ENCODE results near the gene INSR.
"Not testable (repeated sequence)": the region's sequence is repeated elsewhere in the genome, so short reads cannot be mapped to it uniquely, and the experiment has no call there.

Gene INSR

GRCh38 chr19:7153022-7153421 is 141.2 kb downstream of the INSR start:
- Histone ChIP-seq H3K9ac (ENCODE audit: low read depth, low read length) (no peak overlapping the region), H3K36me3 (ENCODE audit: insufficient read depth, low read length) (no peaks in the 10 kb centered on the region), H3K4me1 (ENCODE audit: insufficient read depth, low read length) (no peaks in the 10 kb centered on the region), H3K9me3 (ENCODE audit: control insufficient read depth, insufficient read depth, low read length) (no peaks in the 10 kb centered on the region)

GRCh38 chr19:7152568-7152967 is 141.6 kb downstream of the INSR start:
- H3K36me3 ChIP-seq (ENCODE audit: insufficient read depth, low read length) = no peaks in the 10 kb centered on the region
- no peaks in the 10 kb centered on the region for H3K9me3 ChIP-seq (ENCODE audit: control insufficient read depth, insufficient read depth, low read length)
- no peak overlapping the region for H3K9ac ChIP-seq (ENCODE audit: low read depth, low read length)
- no peaks in the 10 kb centered on the region for H3K4me1 ChIP-seq (ENCODE audit: insufficient read depth, low read length)

GRCh38 chr19:7149956-7150705 is 144.1 kb downstream of the INSR start:
- H3K9ac ChIP-seq (ENCODE audit: low read depth, low read length) = no peak overlapping the region
- H3K36me3 ChIP-seq (ENCODE audit: insufficient read depth, low read length) = no peaks in the 10 kb centered on the region
- 0 out of 2 replicates have a peak, but pooled peaks cover 5% of the 10 kb centered on the region for H3K9me3 ChIP-seq (ENCODE audit: control insufficient read depth, insufficient read depth, low read length)
- H3K4me1 ChIP-seq (ENCODE audit: insufficient read depth, low read length) = no peaks in the 10 kb centered on the region

- not testable (repeated sequence) for H3K9ac ChIP-seq (ENCODE audit: low read depth, low read length); H3K9me3 ChIP-seq (ENCODE audit: control insufficient read depth, insufficient read depth, low read length); H3K4me1 ChIP-seq (ENCODE audit: insufficient read depth, low read length); H3K36me3 ChIP-seq (ENCODE audit: insufficient read depth, low read length)
Measured at GRCh38 chr19:7147119-7147675, 147.0 kb downstream of the INSR start.

GRCh38 chr19:7146086-7146485 is 148.1 kb downstream of the INSR start:
- not testable (repeated sequence) for H3K4me1 ChIP-seq (ENCODE audit: insufficient read depth, low read length); H3K9ac ChIP-seq (ENCODE audit: low read depth, low read length); H3K36me3 ChIP-seq (ENCODE audit: insufficient read depth, low read length); H3K9me3 ChIP-seq (ENCODE audit: control insufficient read depth, insufficient read depth, low read length)

- Histone ChIP-seq H3K4me1 (ENCODE audit: insufficient read depth, low read length) (no peaks in the 10 kb centered on the region), H3K36me3 (ENCODE audit: insufficient read depth, low read length) (peaks cover under 1% of the 10 kb centered on the region)
Measured at GRCh38 chr19:7145494-7145893, 148.7 kb downstream of the INSR start.

DNA sequence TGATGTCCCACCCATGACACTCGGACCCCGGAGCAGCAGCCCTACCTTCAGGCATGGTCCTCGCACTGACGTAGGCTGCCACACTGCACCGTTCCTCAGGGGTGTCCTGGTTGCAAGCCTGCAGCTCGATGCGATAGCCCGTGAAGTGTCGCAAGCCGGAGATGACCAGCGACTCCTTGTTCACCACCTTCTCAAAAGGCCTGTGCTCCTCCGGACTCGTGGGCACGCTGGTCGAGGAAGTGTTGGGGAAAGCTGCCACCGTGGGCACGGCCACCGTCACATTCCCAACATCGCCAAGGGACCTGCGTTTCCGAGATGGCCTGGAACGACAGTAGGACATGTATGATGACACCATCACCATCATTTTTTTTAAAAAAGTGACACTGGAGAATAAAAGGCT is 151.4 kb downstream of the INSR start:
- Histone ChIP-seq H3K9me3 (ENCODE audit: control insufficient read depth, insufficient read depth, low read length) (peaks cover 5% of the 10 kb centered on the region; the same call in 1 of the 2 replicates), H3K36me3 (ENCODE audit: insufficient read depth, low read length) (peaks cover 8% of the 10 kb centered on the region)

More at GRCh38 chr19:7145494-7145893, 148.7 kb downstream of the INSR start:
- Histone ChIP-seq H3K9me3 (ENCODE audit: control insufficient read depth, insufficient read depth, low read length) (0 out of 2 replicates have a peak, but pooled peaks cover 5% of the 10 kb centered on the region), H3K9ac (ENCODE audit: low read depth, low read length) (no peak overlapping the region)

GRCh38 chr19:7140137-7140536 is 154.1 kb downstream of the INSR start:
- no peaks in the 10 kb centered on the region; the same call in 1 of the 2 replicates for H3K4me1 ChIP-seq (ENCODE audit: insufficient read depth, low read length)
- H3K36me3 ChIP-seq (ENCODE audit: insufficient read depth, low read length) = peaks cover 8% of the 10 kb centered on the region
- H3K9me3 ChIP-seq (ENCODE audit: control insufficient read depth, insufficient read depth, low read length) = no peaks in the 10 kb centered on the region; the same call in 1 of the 2 replicates
- H3K9ac ChIP-seq (ENCODE audit: low read depth, low read length) = no peak overlapping the region

More for the DNA sequence above, 151.4 kb downstream of the INSR start:
- Histone ChIP-seq H3K4me1 (ENCODE audit: insufficient read depth, low read length) (no peaks in the 10 kb centered on the region), H3K9ac (ENCODE audit: low read depth, low read length) (no peak overlapping the region)

DNA sequence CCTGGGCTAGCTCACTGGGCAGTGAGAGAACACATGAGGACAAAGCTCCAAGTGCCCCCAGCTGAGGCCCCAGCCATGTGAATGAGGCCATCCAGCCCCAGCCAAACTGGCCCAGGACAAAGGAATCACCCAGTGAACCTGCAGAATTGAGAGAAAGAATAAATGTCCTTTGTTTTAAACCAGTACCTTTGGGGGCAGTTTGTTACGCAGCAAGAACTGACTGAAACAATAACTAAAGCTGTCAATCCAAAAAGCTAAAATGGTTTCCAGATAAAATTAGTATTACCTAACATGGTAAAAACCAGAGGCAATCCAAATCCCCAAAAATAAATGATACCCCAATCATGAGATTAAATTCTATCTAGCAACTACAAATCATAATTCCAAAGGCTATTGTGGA is 155.1 kb downstream of the INSR start:
- H3K9me3 ChIP-seq (ENCODE audit: control insufficient read depth, insufficient read depth, low read length) = no peaks in the 10 kb centered on the region; the same call in 1 of the 2 replicates
- no peak overlapping the region for H3K9ac ChIP-seq (ENCODE audit: low read depth, low read length)
- peaks cover 8% of the 10 kb centered on the region for H3K36me3 ChIP-seq (ENCODE audit: insufficient read depth, low read length)
- H3K4me1 ChIP-seq (ENCODE audit: insufficient read depth, low read length) = no peaks in the 10 kb centered on the region; the same call in 1 of the 2 replicates

DNA sequence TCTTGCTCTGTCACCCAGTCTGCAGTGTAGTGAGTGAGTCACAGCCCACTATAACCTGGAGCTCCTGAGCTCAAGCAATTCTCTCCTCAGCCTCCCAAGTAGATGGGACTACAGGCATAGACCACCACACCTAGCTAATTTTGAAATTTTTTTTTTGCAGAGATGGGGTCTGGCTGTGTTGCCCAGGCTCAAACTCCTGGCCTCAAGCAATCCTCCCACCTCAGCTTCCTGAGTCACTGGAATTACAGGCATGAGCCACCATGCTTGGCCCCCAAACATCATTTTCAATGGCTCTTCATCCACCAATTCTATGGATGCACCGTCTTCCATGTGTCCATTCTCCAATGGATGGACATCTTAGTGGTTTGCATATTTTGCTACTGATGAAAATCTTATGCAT is 155.8 kb downstream of the INSR start:
- Histone ChIP-seq H3K9me3 (ENCODE audit: control insufficient read depth, insufficient read depth, low read length) (no peaks in the 10 kb centered on the region; the same call in 1 of the 2 replicates), H3K36me3 (ENCODE audit: insufficient read depth, low read length) (peaks cover 8% of the 10 kb centered on the region), H3K4me1 (ENCODE audit: insufficient read depth, low read length) (no peaks in the 10 kb centered on the region; the same call in 1 of the 2 replicates), H3K9ac (ENCODE audit: low read depth, low read length) (no peak overlapping the region)

DNA sequence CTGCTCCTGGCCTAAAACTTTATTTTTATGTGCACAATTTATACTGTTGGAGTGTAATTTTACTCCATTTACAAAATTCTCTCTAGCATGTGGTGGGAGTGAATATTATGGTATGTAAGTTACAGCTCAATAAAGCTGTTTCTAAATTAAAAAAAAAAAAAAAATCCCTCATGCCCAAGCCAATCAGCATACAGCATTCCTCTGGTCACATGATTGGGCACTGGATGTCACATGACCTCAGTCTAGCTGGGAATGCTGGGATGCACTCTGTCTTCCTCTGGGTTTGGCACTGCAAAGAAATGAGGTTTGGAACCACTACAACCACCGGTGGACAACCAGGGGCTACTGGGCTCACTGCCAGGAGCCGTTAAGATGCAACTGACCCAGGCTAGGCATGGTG is 157.1 kb downstream of the INSR start:
- Histone ChIP-seq H3K36me3 (ENCODE audit: insufficient read depth, low read length) (peaks cover 8% of the 10 kb centered on the region), H3K9me3 (ENCODE audit: control insufficient read depth, insufficient read depth, low read length) (no peaks in the 10 kb centered on the region; the same call in 1 of the 2 replicates), H3K9ac (ENCODE audit: low read depth, low read length) (no peak overlapping the region), H3K4me1 (ENCODE audit: insufficient read depth, low read length) (no peaks in the 10 kb centered on the region; the same call in 1 of the 2 replicates)

- Histone ChIP-seq H3K9me3 (ENCODE audit: control insufficient read depth, insufficient read depth, low read length) (no peaks in the 10 kb centered on the region), H3K36me3 (ENCODE audit: insufficient read depth, low read length) (no peaks in the 10 kb centered on the region), H3K9ac (ENCODE audit: low read depth, low read length) (no peak overlapping the region), H3K4me1 (ENCODE audit: insufficient read depth, low read length) (no peaks in the 10 kb centered on the region; the same call in 1 of the 2 replicates)
Measured at GRCh38 chr19:7132054-7132453, 162.2 kb downstream of the INSR start.

GRCh38 chr19:7130043-7130442 is 164.2 kb downstream of the INSR start:
- H3K4me1 ChIP-seq (ENCODE audit: insufficient read depth, low read length) = no peaks in the 10 kb centered on the region; the same call in 1 of the 2 replicates
- peaks cover 5% of the 10 kb centered on the region; the same call in 1 of the 2 replicates for H3K9me3 ChIP-seq (ENCODE audit: control insufficient read depth, insufficient read depth, low read length)
- H3K36me3 ChIP-seq (ENCODE audit: insufficient read depth, low read length) = peaks cover 7% of the 10 kb centered on the region; the same call in 1 of the 2 replicates
- H3K9ac ChIP-seq (ENCODE audit: low read depth, low read length) = no peak overlapping the region

DNA sequence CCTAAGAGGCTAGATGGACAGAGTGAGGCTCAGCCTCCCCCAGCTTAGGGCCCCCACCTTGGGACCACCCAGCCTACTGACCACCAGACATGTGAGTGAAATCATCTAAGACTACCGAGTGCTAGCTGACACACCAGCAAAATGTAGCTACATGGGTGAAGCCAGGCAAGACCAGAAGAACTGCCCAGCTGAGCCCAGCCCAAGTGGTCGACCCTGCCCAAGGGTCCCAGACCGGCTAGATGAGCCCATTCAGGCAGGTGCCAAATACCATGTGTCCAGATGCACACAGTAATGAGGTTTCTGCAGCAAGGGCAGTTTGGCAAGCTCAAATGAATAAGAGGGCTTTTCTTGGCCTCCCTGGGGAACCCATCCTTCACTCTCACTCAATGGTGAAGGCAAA is 168.1 kb downstream of the INSR start:
- H3K36me3 ChIP-seq (ENCODE audit: insufficient read depth, low read length) = peaks cover 7% of the 10 kb centered on the region; the same call in 1 of the 2 replicates
- no peaks in the 10 kb centered on the region for H3K4me1 ChIP-seq (ENCODE audit: insufficient read depth, low read length)
- H3K9ac ChIP-seq (ENCODE audit: low read depth, low read length) = no peak overlapping the region
- H3K9me3 ChIP-seq (ENCODE audit: control insufficient read depth, insufficient read depth, low read length) = peaks cover 8% of the 10 kb centered on the region; the same call in 1 of the 2 replicates

GRCh38 chr19:7125221-7125620 is 169.0 kb downstream of the INSR start:
- Histone ChIP-seq H3K9me3 (ENCODE audit: control insufficient read depth, insufficient read depth, low read length) (peaks cover 8% of the 10 kb centered on the region; the same call in 1 of the 2 replicates), H3K36me3 (ENCODE audit: insufficient read depth, low read length) (peaks cover 7% of the 10 kb centered on the region; the same call in 1 of the 2 replicates), H3K9ac (ENCODE audit: low read depth, low read length) (no peak overlapping the region), H3K4me1 (ENCODE audit: insufficient read depth, low read length) (no peaks in the 10 kb centered on the region)

Data from ES-I3 (cell line).